ENCODE measurements around the gene EYA4.

- no peak for TF ChIP-seq CTCF (IDR thresholded peaks at IDR 0.05)
- TF ChIP-seq POLR2A (IDR thresholded peaks at IDR 0.05) = no peak
Observed at GRCh38 chr6:133411757-133412156, 170.6 kb downstream of the EYA4 start.
